ENCODE measurements around the gene RNF31.

Gene RNF31

GRCh38 chr14:24159777-24160498, 12.6 kb downstream of the RNF31 start:
- DNase-seq, result no peak

GRCh38 chr14:24160499-24160849, 13.2 kb downstream of the RNF31 start:
- no peak for DNase-seq

- DNase-seq, result peak; percentile 79
Measured at GRCh38 chr14:24160850-24161804, 13.8 kb downstream of the RNF31 start, which contains the start of gene IRF9. IRF9 (plus strand) TSS chr14:24161265; CDS start chr14:24162145, 880 bp downstream.

GRCh38 chr14:24162093-24162492, 14.8 kb downstream of the RNF31 start:
- DNase-seq, result no peak

GRCh38 chr14:24164518-24164991, 17.3 kb downstream of the RNF31 start:
- DNase-seq, result no peak

GRCh38 chr14:24165785-24166184, 18.5 kb downstream of the RNF31 start:
- no peak for DNase-seq

- no peak for DNase-seq
Measured at GRCh38 chr14:24167469-24168114, 20.3 kb downstream of the RNF31 start.

GRCh38 chr14:24171422-24172260, 24.3 kb downstream of the RNF31 start, which contains the start of gene REC8:
REC8 (plus strand) TSS chr14:24172080; CDS start chr14:24172553, 473 bp downstream.
- DNase-seq, result peak; percentile 81

GRCh38 chr14:24172261-24172860, 25.1 kb downstream of the RNF31 start:
- DNase-seq, result no peak

- peak; percentile 39 for DNase-seq
Measured at GRCh38 chr14:24172871-24173281, 25.6 kb downstream of the RNF31 start.

- no peak for DNase-seq
Measured at GRCh38 chr14:24176599-24176998, 29.3 kb downstream of the RNF31 start.

- no peak for DNase-seq
Measured at GRCh38 chr14:24177041-24177825, 29.9 kb downstream of the RNF31 start.

- DNase-seq, result no peak
Measured at GRCh38 chr14:24177891-24178290, 30.6 kb downstream of the RNF31 start.

- no peak for DNase-seq
Measured at GRCh38 chr14:24178399-24179178, 31.3 kb downstream of the RNF31 start.

- no peak for DNase-seq
Measured at GRCh38 chr14:24179294-24179960, 32.1 kb downstream of the RNF31 start.

GRCh38 chr14:24179961-24180796, 32.9 kb downstream of the RNF31 start:
- no peak for DNase-seq

- DNase-seq, result no peak
Measured at GRCh38 chr14:24181371-24182077, 34.2 kb downstream of the RNF31 start.
